GM12878 (cell line): Measurements from ENCODE around the gene SLC35F2. TPM values are rescaled to one million over a fixed set of nuclear protein-coding genes. Genes with fewer than 3 reads are reported as not detected.

ENCODE experiments used
- ATAC-seq: fragments of 200-7000 bp; cut with Tn5 transposase; 3 replicates; pipeline ENCODE4 v1.9.1; 2020; ENCODE audit warnings: mild to moderate bottlenecking, moderate library complexity
- BruUV-seq: library from RNA; stranded (reverse); fragments of 400-500 nt; replicated peaks from 2 replicates; lab custom pipeline; 2021; lab: Mats Ljungman, UMichigan
- CTCF ChIA-PET: fragments of 300-600 bp; sonication (Branson Sonifier 250); formaldehyde crosslinking; extraction: SDS; loops from one replicate; lab custom pipeline; 2021; ENCODE audit warnings: inconsistent platforms; lab: Yijun Ruan, JAX
- POLR2A ChIA-PET: fragments of 350-600 bp; formaldehyde crosslinking; extraction: SDS; loops from one replicate; lab custom pipeline; 2021; ENCODE audit warnings: inconsistent platforms; lab: Charles Lee
- RAD21 ChIA-PET: fragments of 300-600 bp; sonication (Branson Sonifier 250); formaldehyde crosslinking; loops from one replicate; lab custom pipeline; 2023; ENCODE audit warnings: antibody characterized with exemption; ENCODE audit not compliant: unreplicated experiment; lab: Charles Lee
- SMC1A ChIA-PET: fragments of 300-600 bp; sonication (Branson Sonifier 250); formaldehyde crosslinking; loops from one replicate; lab custom pipeline; 2023; ENCODE audit not compliant: unreplicated experiment, uncharacterized antibody; lab: Charles Lee
- DNase-seq: peaks from one replicate; pipeline ENCODE4 v3.0.0-alpha.2; 2011; ENCODE audit warnings: low read depth, low spot score
- FAIRE-seq: peaks from 3 replicates; lab custom pipeline; 2011; peaks lifted over from hg19 to GRCh38; lab: Jason Lieb, UNC
- H2AFZ ChIP-seq: 2 replicates; pipeline ENCODE4 v1.6.0; 2011; ENCODE audit warnings: low read depth, low read length, control low read depth; ENCODE audit not compliant: control insufficient read depth
- H3K27ac ChIP-seq: 2 replicates; pipeline ENCODE4 v1.5.1; 2011; ENCODE audit warnings: control low read depth; ENCODE audit not compliant: control insufficient read depth, insufficient read depth
- H3K27me3 ChIP-seq, 2 experiments: replicated peaks in 1 of 2; 2 replicates each; pipeline versions ENCODE4 v1.6.0 to v1.6.1; 2011; ENCODE audit warnings: low read length in 1 of 2; ENCODE audit not compliant: control insufficient read depth in 2 of 2, insufficient read depth in 2 of 2
- H3K36me3 ChIP-seq, 2 experiments: 2 replicates each; pipeline ENCODE4 v1.5.1; 2011; ENCODE audit warnings: low read length in 1 of 2; ENCODE audit not compliant: control insufficient read depth in 2 of 2, insufficient read depth in 2 of 2
- H3K4me1 ChIP-seq: 2 replicates; pipeline ENCODE4 v1.6.1; 2011; ENCODE audit warnings: mild to moderate bottlenecking, low read length, moderate library complexity, mixed read lengths; ENCODE audit not compliant: control insufficient read depth, insufficient read depth
- H3K4me2 ChIP-seq: 2 replicates; pipeline ENCODE4 v1.6.0; 2011; ENCODE audit warnings: control low read depth; ENCODE audit not compliant: control insufficient read depth, insufficient read depth
- H3K4me3 ChIP-seq: fragments of 200-600 bp; sonication (generic); 2 replicates; pipeline ENCODE4 v1.5.1; 2016
- H3K79me2 ChIP-seq: 2 replicates; pipeline ENCODE4 v1.6.0; 2011; ENCODE audit warnings: low read length; ENCODE audit not compliant: control insufficient read depth, insufficient read depth
- H3K9ac ChIP-seq: 2 replicates; pipeline ENCODE4 v1.8.0; 2011; ENCODE audit warnings: low read length, control low read depth, mixed read lengths; ENCODE audit not compliant: control insufficient read depth, insufficient read depth
- H3K9me3 ChIP-seq: replicated peaks from 3 replicates; pipeline ENCODE4 v1.5.1; 2011; ENCODE audit warnings: mild to moderate bottlenecking, low read length; ENCODE audit not compliant: control insufficient read depth, insufficient read depth
- H4K20me1 ChIP-seq: 2 replicates; pipeline ENCODE4 v1.6.0; 2011; ENCODE audit not compliant: control insufficient read depth, insufficient read depth
- ATF3 ChIP-seq: IDR thresholded peaks from 2 replicates; pipeline ENCODE4 v1.6.1; 2011; ENCODE audit warnings: low read depth, mild to moderate bottlenecking, low read length, moderate library complexity, borderline replicate concordance; ENCODE audit errors: extremely low read depth
- GABPA ChIP-seq: IDR thresholded peaks from 2 replicates; pipeline ENCODE4 v1.6.1; 2014; ENCODE audit warnings: antibody characterized with exemption, low read depth, mild to moderate bottlenecking, inconsistent platforms
- NFYA ChIP-seq: IDR thresholded peaks from 2 replicates; pipeline ENCODE4 v1.6.1; 2011; ENCODE audit warnings: low read depth, mild to moderate bottlenecking, low read length, improper control_type of control experiment, borderline replicate concordance
- PBX3 ChIP-seq: IDR thresholded peaks from 2 replicates; pipeline ENCODE4 v1.6.1; 2011; ENCODE audit warnings: mild to moderate bottlenecking, low read depth, low read length, moderate library complexity; ENCODE audit not compliant: insufficient replicate concordance
- POU2F2 ChIP-seq: IDR thresholded peaks from 3 replicates; pipeline ENCODE4 v1.6.1; 2011; ENCODE audit warnings: low read depth, mild to moderate bottlenecking, low read length, borderline replicate concordance
- PRDM15 ChIP-seq: fragments of 450-650 bp; formaldehyde crosslinking; IDR thresholded peaks from 2 replicates; pipeline ENCODE4 v1.4.0; 2020; ENCODE audit warnings: mild to moderate bottlenecking, moderate library complexity
- SRF ChIP-seq, 2 experiments: IDR thresholded peaks; 2 replicates each; pipeline ENCODE4 v1.6.1; 2011; ENCODE audit warnings: low read depth in 2 of 2, low read length in 2 of 2, mild to moderate bottlenecking in 1 of 2, moderate library complexity in 1 of 2
- TCF12 ChIP-seq: IDR thresholded peaks from 2 replicates; pipeline ENCODE4 v1.6.1; 2011; ENCODE audit warnings: low read depth, mild to moderate bottlenecking, low read length
- USF2 ChIP-seq: IDR thresholded peaks from 2 replicates; pipeline ENCODE4 v1.6.1; 2011; ENCODE audit warnings: low read depth, low read length, improper control_type of control experiment, borderline replicate concordance
- ZBED1 ChIP-seq: IDR thresholded peaks from 2 replicates; pipeline ENCODE4 v1.6.1; 2016; ENCODE audit warnings: borderline replicate concordance
- ZNF592 ChIP-seq: fragments of 450-650 bp; IDR thresholded peaks from 2 replicates; pipeline ENCODE4 v1.6.1; 2017; ENCODE audit warnings: mild to moderate bottlenecking, moderate library complexity
- WGBS: methylation state at CpG from one replicate; pipeline ENCODE4 v1.1.6; 2016; ENCODE audit warnings: low lambda C conversion rate; ENCODE audit not compliant: insufficient replicate concordance, insufficient coverage; ENCODE audit errors: missing lambda C conversion rate; 5-methylcytosine and 5-hydroxymethylcytosine counted together
- in situ Hi-C: fragments of 300-500 bp; cut with MboI; formaldehyde crosslinking; loops from 9 replicates; pipeline ENCODE4 v1.14.3; 2018; ENCODE audit warnings: mixed read lengths
- intact Hi-C: fragments of 100-400 bp; cut with micrococcal nuclease; formaldehyde crosslinking; loops from one replicate; pipeline ENCODE4 v1.14.2; 2022; ENCODE audit not compliant: unreplicated experiment
- polyA plus RNA-seq, 11 experiments: library from polyadenylated mRNA; depleted of rRNA in 4 of 11; unstranded in 6 of 11; stranded (reverse) in 5 of 11; fragments of >200 nt; fragmentation: Nextera tagmentation in 4 of 11; fragmentation: Illumina TruSeq in 1 of 11; extraction: Ambion mirVana in 4 of 11; extraction: Trizol in 1 of 11; gene quantifications; 1 replicate in 1 of 11; 2 replicates in 10 of 11; pipeline versions ENCODE4 v1.2.1 to v1.2.3, GENCODE V29; 2011 to 2016; ENCODE audit warnings: inconsistent platforms in 2 of 11, missing spikeins in 2 of 11, low read depth in 1 of 11
- total RNA-seq, 4 experiments: library from RNA; depleted of rRNA in 3 of 4; stranded (reverse); fragments of >200 nt in 3 of 4; fragmentation: Illumina TruSeq in 1 of 4; extraction: Trizol in 1 of 4; gene quantifications; 2 replicates each; pipeline versions ENCODE4 v1.2.1 to v1.2.3, GENCODE V29; 2013 to 2021

The SLC35F2 gene
- total and polyA plus RNA-seq, 10 of the 15 experiments (the other 5 are each of a cell fraction or from before 2014, with no cell fraction given), result 15.2 to 48.8 (median 40.1) TPM

- Histone ChIP-seq H4K20me1 (no peaks in the 10 kb centered on the region), H3K4me2 (no peak overlapping the region), H3K36me3 (no peaks in the 10 kb centered on the region; a peak in 1 of 4 replicates), H3K4me1 (no peaks in the 10 kb centered on the region), H3K79me2 (peaks cover 69% of the 10 kb centered on the region), H3K9me3 (no peaks in the 10 kb centered on the region; the same call in 2 of the 3 replicates), H2AFZ (no peak overlapping the region), H3K27ac (no peak overlapping the region), H3K9ac (no peak overlapping the region), H3K4me3 (no peak overlapping the region), H3K27me3 (no peaks in the 10 kb centered on the region)
- ChIA-PET POLR2A (interaction anchor here (0.9 to 1.3 kb wide), 3 partner anchors 9 to 28 kb away, joined by 3 to 6 read pairs (median 4); partner anchors contain the start of gene SLC35F2), SMC1A (interaction anchor here (0.6 to 2.9 kb wide), 6 partner anchors 9 to 281 kb away, joined by 3 to 8 read pairs (median 3); no protein-coding TSS in a partner anchor), CTCF (interaction anchor here (0.9 to 2.5 kb wide), 5 partner anchors 9 to 347 kb away, joined by 3 to 8 read pairs (median 4); no protein-coding TSS in a partner anchor), RAD21 (interaction anchor here (1.9 to 2.8 kb wide), 2 partner anchors 10 to 33 kb away, joined by 5 to 7 read pairs; no protein-coding TSS in a partner anchor)
- ATAC-seq, result no peak
- DNase-seq, result no peak
- intact Hi-C loops, result no loop called here
- 85% methylated on average over 5 of the region's 5 CpGs for WGBS
- in situ Hi-C loops, result no loop called here
- no peak for TF ChIP-seq SRF (IDR thresholded peaks at IDR 0.05; ENCODE audit: low read depth in 2 of 2, low read length in 2 of 2)
- TF ChIP-seq POU2F2, result no peak
- no peak for TF ChIP-seq ZBED1
- no peak for TF ChIP-seq TCF12
- TF ChIP-seq ZNF592, result no peak
- TF ChIP-seq ATF3, result no peak
- TF ChIP-seq PRDM15 (CRISPR knock-in tag), result no peak
- TF ChIP-seq USF2, result no peak
- no peak for TF ChIP-seq PBX3
- TF ChIP-seq NFYA, result no peak
- TF ChIP-seq GABPA, result no peak
- no TSS peak for BruUV-seq
- no peak for FAIRE-seq
Measured at GRCh38 chr11:107830915-107831540, 27.6 kb downstream of the SLC35F2 start.
